Mesenchymal stem cell (in vitro differentiated cells and primary cell): Measurements from ENCODE around the gene TOMT.
A peak's percentile ranks its signal among the peaks of the same experiment; 100 is the strongest.

Experiments used
- DNase-seq: peaks from one replicate; pipeline ENCODE4 v3.0.0-alpha.2; 2013
- H2AFZ ChIP-seq: one replicate; pipeline ENCODE4 v1.6.1; 2013; ENCODE audit warnings: low read depth, mild to moderate bottlenecking, control low read depth, inconsistent platforms, low read length, moderate library complexity
- H2AK5ac ChIP-seq: 2 replicates; pipeline ENCODE4 v1.6.1; 2013; ENCODE audit warnings: low read length, moderate library complexity, mild to moderate bottlenecking, inconsistent platforms; ENCODE audit not compliant: severe bottlenecking
- H2BK120ac ChIP-seq: one replicate; pipeline ENCODE4 v1.6.1; 2013; ENCODE audit warnings: low read depth, mild to moderate bottlenecking, inconsistent platforms, low read length, moderate library complexity
- H2BK12ac ChIP-seq, 2 experiments: one replicate each; pipeline ENCODE4 v1.6.1; 2013; ENCODE audit warnings: inconsistent platforms in 2 of 2, low read length in 2 of 2, mild to moderate bottlenecking in 2 of 2, moderate library complexity in 2 of 2, control low read depth in 1 of 2
- H2BK15ac ChIP-seq: one replicate; pipeline ENCODE4 v1.6.1; 2013; ENCODE audit warnings: mild to moderate bottlenecking, low read depth, inconsistent platforms; ENCODE audit not compliant: poor library complexity, severe bottlenecking
- H2BK5ac ChIP-seq: 2 replicates; pipeline ENCODE4 v1.6.1; 2013; ENCODE audit warnings: low read depth, mild to moderate bottlenecking, low read length, control low read depth, inconsistent platforms; ENCODE audit not compliant: poor library complexity, severe bottlenecking
- H3K14ac ChIP-seq, 2 experiments: one replicate each; pipeline ENCODE4 v1.6.1; 2013; ENCODE audit warnings: inconsistent platforms in 2 of 2, low read length in 2 of 2, control low read depth in 1 of 2, mild to moderate bottlenecking in 1 of 2, moderate library complexity in 1 of 2
- H3K18ac ChIP-seq, 2 experiments: one replicate each; pipeline ENCODE4 v1.6.1; 2013; ENCODE audit warnings: inconsistent platforms in 2 of 2, low read length in 2 of 2, control low read depth in 1 of 2, low read depth in 1 of 2, mild to moderate bottlenecking in 1 of 2
- H3K23ac ChIP-seq, 2 experiments: one replicate each; pipeline ENCODE4 v1.6.1; 2013; ENCODE audit warnings: inconsistent platforms in 2 of 2, low read length in 2 of 2, mild to moderate bottlenecking in 2 of 2, moderate library complexity in 2 of 2, control low read depth in 1 of 2
- H3K27ac ChIP-seq: 2 replicates; pipeline ENCODE4 v1.5.1; 2013; ENCODE audit warnings: mild to moderate bottlenecking, moderate library complexity, low read length, control low read depth, inconsistent platforms; ENCODE audit not compliant: poor library complexity, severe bottlenecking
- H3K27me3 ChIP-seq, 2 experiments: 2 replicates each; pipeline versions ENCODE4 v1.6.1 to v1.7.0; 2013; ENCODE audit warnings: low read length in 2 of 2, mild to moderate bottlenecking in 2 of 2, moderate library complexity in 2 of 2, control low read depth in 1 of 2, inconsistent platforms in 1 of 2; ENCODE audit not compliant: control insufficient read depth in 1 of 2, insufficient read depth in 1 of 2
- H3K36me3 ChIP-seq, 2 experiments: 2 replicates each; pipeline versions ENCODE4 v1.6.1 to v1.7.0; 2013; ENCODE audit warnings: low read length in 2 of 2, control low read depth in 1 of 2, inconsistent platforms in 1 of 2, low read depth in 1 of 2, mild to moderate bottlenecking in 1 of 2; ENCODE audit not compliant: insufficient read depth in 2 of 2, control insufficient read depth in 1 of 2
- H3K4ac ChIP-seq, 2 experiments: one replicate each; pipeline ENCODE4 v1.6.1; 2013; ENCODE audit warnings: inconsistent platforms in 2 of 2, low read length in 2 of 2, mild to moderate bottlenecking in 2 of 2, moderate library complexity in 2 of 2, control low read depth in 1 of 2, low read depth in 1 of 2
- H3K4me1 ChIP-seq: 2 replicates; pipeline ENCODE4 v1.6.1; 2013; ENCODE audit warnings: low read depth, low read length, control low read depth; ENCODE audit not compliant: control insufficient read depth, insufficient read depth
- H3K4me2 ChIP-seq: 2 replicates; pipeline ENCODE4 v1.6.1; 2013; ENCODE audit warnings: low read length, mild to moderate bottlenecking, inconsistent platforms; ENCODE audit not compliant: poor library complexity, severe bottlenecking
- H3K4me3 ChIP-seq, 2 experiments: 2 replicates each; pipeline versions ENCODE4 v1.5.1 to v1.7.0; 2013; ENCODE audit warnings: low read length in 2 of 2, mild to moderate bottlenecking in 2 of 2, control low read depth in 1 of 2, low read depth in 1 of 2; ENCODE audit not compliant: insufficient read depth in 1 of 2
- H3K79me1 ChIP-seq: replicated peaks from 2 replicates; pipeline ENCODE4 v1.6.1; 2013; ENCODE audit warnings: mild to moderate bottlenecking, control low read depth, low read length, inconsistent platforms; ENCODE audit not compliant: poor library complexity, severe bottlenecking
- H3K9ac ChIP-seq: 2 replicates; pipeline ENCODE4 v1.7.0; 2013; ENCODE audit warnings: mild to moderate bottlenecking, low read length, moderate library complexity
- H3K9me3 ChIP-seq: 2 replicates; pipeline ENCODE4 v1.7.0; 2013; ENCODE audit warnings: mild to moderate bottlenecking, low read length; ENCODE audit not compliant: control insufficient read depth
- H4K8ac ChIP-seq: one replicate; pipeline ENCODE4 v1.6.1; 2013; ENCODE audit warnings: inconsistent platforms, mild to moderate bottlenecking, low read length, moderate library complexity
- H4K91ac ChIP-seq: one replicate; pipeline ENCODE4 v1.6.1; 2013; ENCODE audit warnings: mild to moderate bottlenecking, low read length, inconsistent platforms
- WGBS: methylation state at CpG from one replicate; pipeline ENCODE4 v1.1.7; 2013; ENCODE audit warnings: mixed read lengths; 5-methylcytosine and 5-hydroxymethylcytosine counted together

The TOMT gene

GRCh38 chr11:72112143-72112977 lies 6.6 kb downstream of the TOMT start, which contains the start of gene ANAPC15:
Gene ANAPC15 (minus strand): TSS chr11:72112695. CDS start chr11:72111276, 1,419 bp downstream.
- H3K4me3 ChIP-seq: peak within 1 kb of the TSS; percentile 62 to 81
- peak within 1 kb of the TSS; percentile 95 for H2BK15ac ChIP-seq
- no peaks in the 10 kb centered on the region for H3K79me1 ChIP-seq
- under 1% methylated on average over 49 of the region's 49 CpGs for WGBS
- peaks cover 15 to 27% of the 10 kb centered on the region in 2 experiments for H3K36me3 ChIP-seq
- peak within 1 kb of the TSS; percentile 53 for H3K4me2 ChIP-seq
- peak within 1 kb of the TSS; percentile 95 for H3K9ac ChIP-seq
- DNase-seq: peak; percentile 100
- H3K23ac ChIP-seq: no peak within 1 kb of the TSS
- peak within 1 kb of the TSS; percentile 99 for H4K8ac ChIP-seq
- no peaks in the 10 kb centered on the region for H3K9me3 ChIP-seq
- H2BK5ac ChIP-seq: peak within 1 kb of the TSS; percentile 100
- peak within 1 kb of the TSS; percentile 88 for H4K91ac ChIP-seq
- H3K27ac ChIP-seq: peak within 1 kb of the TSS; percentile 100
- H3K27me3 ChIP-seq: no peaks in the 10 kb centered on the region
- H3K4me1 ChIP-seq: peaks cover 2% of the 10 kb centered on the region
- peak within 1 kb of the TSS; percentile 71 to 89 for H3K18ac ChIP-seq
- peak within 1 kb of the TSS in 1 of 2 experiments; percentile 41 for H3K14ac ChIP-seq
- H2AFZ ChIP-seq: no peak within 1 kb of the TSS
- H2AK5ac ChIP-seq: peak within 1 kb of the TSS; percentile 95
- H3K4ac ChIP-seq: peak within 1 kb of the TSS; percentile 83 to 93
- peak within 1 kb of the TSS; percentile 67 for H2BK120ac ChIP-seq
- peak within 1 kb of the TSS in 1 of 2 experiments; percentile 47 for H2BK12ac ChIP-seq

GRCh38 chr11:72112978-72113808 lies 7.5 kb downstream of the TOMT start:
- Histone ChIP-seq H3K14ac (no peak overlapping the region), H3K79me1 (no peaks in the 10 kb centered on the region), H3K27ac (peak overlapping the region; percentile 73), H2BK12ac (peak overlapping the region in 1 of 2 experiments; percentile 47), H2AK5ac (peak overlapping the region; percentile 95), H2AFZ (no peak overlapping the region), H3K4me3 (peak overlapping the region in 1 of 2 experiments; percentile 81), H3K9me3 (no peaks in the 10 kb centered on the region), H2BK15ac (peak overlapping the region; percentile 77), H3K4me1 (peaks cover 2% of the 10 kb centered on the region), H3K4ac (peak overlapping the region; percentile 54 to 93), H3K36me3 (peaks cover 18 to 22% of the 10 kb centered on the region in 2 experiments), H3K18ac (peak overlapping the region in 1 of 2 experiments; percentile 83), H3K9ac (peak overlapping the region; percentile 95), H4K8ac (peak overlapping the region; percentile 99), H3K27me3 (no peaks in the 10 kb centered on the region), H3K23ac (no peak overlapping the region), H2BK120ac (no peak overlapping the region), H3K4me2 (peak overlapping the region; percentile 53), H2BK5ac (peak overlapping the region; percentile 3), H4K91ac (peak overlapping the region; percentile 78)
- no peak for DNase-seq
- WGBS: 74% methylated on average over 7 of the region's 9 CpGs

GRCh38 chr11:72114570-72114969 lies 8.8 kb downstream of the TOMT start:
- Histone ChIP-seq H2AK5ac (no peak overlapping the region), H3K9ac (peak overlapping the region; percentile 95)

More at GRCh38 chr11:72114570-72114969, 8.8 kb downstream of the TOMT start:
- Histone ChIP-seq H3K79me1 (no peaks in the 10 kb centered on the region), H3K23ac (no peak overlapping the region), H3K27ac (no peak overlapping the region), H3K4me3 (peak overlapping the region in 1 of 2 experiments; percentile 50), H3K27me3 (no peaks in the 10 kb centered on the region), H3K9me3 (no peaks in the 10 kb centered on the region), H3K4me1 (peaks cover 2% of the 10 kb centered on the region), H2BK15ac (no peak overlapping the region), H3K18ac (no peak overlapping the region), H4K91ac (no peak overlapping the region), H3K4me2 (no peak overlapping the region), H2BK5ac (no peak overlapping the region), H3K14ac (no peak overlapping the region), H3K36me3 (peaks cover 9 to 18% of the 10 kb centered on the region in 2 experiments), H4K8ac (no peak overlapping the region), H2AFZ (no peak overlapping the region), H2BK12ac (no peak overlapping the region), H3K4ac (no peak overlapping the region), H2BK120ac (no peak overlapping the region)
- DNase-seq: no peak
- WGBS: 97% methylated on average over 1 of the region's 1 CpG
